ENCODE data around the gene FADD. TPM values are rescaled to one million over a fixed set of nuclear protein-coding genes. Genes with fewer than 3 reads are reported as not detected.

Gene FADD
- total RNA-seq, 1 donor from 2014 or later: 19.3 TPM

GRCh38 chr11:70158757-70159389 lies 44.2 kb upstream of the FADD start:
- no peak overlapping the region for H3K4me3 Mint-ChIP-seq (ENCODE audit: unreplicated experiment)
- no peak for TF ChIP-seq CTCF (IDR thresholded peaks at IDR 0.05)
- no peaks in the 10 kb centered on the region for H3K9me3 Mint-ChIP-seq (ENCODE audit: unreplicated experiment)
- H3K36me3 Mint-ChIP-seq (ENCODE audit: unreplicated experiment): no peaks in the 10 kb centered on the region
- no peak for DNase-seq (ENCODE audit: extremely low spot score, unreplicated experiment)
- H3K27me3 Mint-ChIP-seq (ENCODE audit: unreplicated experiment): peaks cover 13% of the 10 kb centered on the region
- H3K4me1 Mint-ChIP-seq (ENCODE audit: unreplicated experiment): peaks cover 18% of the 10 kb centered on the region
- peak overlapping the region; percentile 59 for H3K27ac Mint-ChIP-seq (ENCODE audit: unreplicated experiment)

- peak overlapping the region; percentile 59 for H3K27ac Mint-ChIP-seq (ENCODE audit: unreplicated experiment)
- TF ChIP-seq CTCF (IDR thresholded peaks at IDR 0.05): no peak
- peaks cover 18% of the 10 kb centered on the region for H3K4me1 Mint-ChIP-seq (ENCODE audit: unreplicated experiment)
- no peak overlapping the region for H3K4me3 Mint-ChIP-seq (ENCODE audit: unreplicated experiment)
- DNase-seq (ENCODE audit: extremely low spot score, unreplicated experiment): peak; percentile 94
- H3K36me3 Mint-ChIP-seq (ENCODE audit: unreplicated experiment): no peaks in the 10 kb centered on the region
- peaks cover 15% of the 10 kb centered on the region for H3K27me3 Mint-ChIP-seq (ENCODE audit: unreplicated experiment)
- no peaks in the 10 kb centered on the region for H3K9me3 Mint-ChIP-seq (ENCODE audit: unreplicated experiment)
Observed at GRCh38 chr11:70159627-70160570, 43.2 kb upstream of the FADD start.

- no peaks in the 10 kb centered on the region for H3K36me3 Mint-ChIP-seq (ENCODE audit: unreplicated experiment)
- H3K4me3 Mint-ChIP-seq (ENCODE audit: unreplicated experiment): no peak overlapping the region
- H3K9me3 Mint-ChIP-seq (ENCODE audit: unreplicated experiment): no peaks in the 10 kb centered on the region
- H3K27ac Mint-ChIP-seq (ENCODE audit: unreplicated experiment): no peak overlapping the region
- H3K27me3 Mint-ChIP-seq (ENCODE audit: unreplicated experiment): peaks cover 15% of the 10 kb centered on the region
- no peak for DNase-seq (ENCODE audit: extremely low spot score, unreplicated experiment)
- peaks cover 18% of the 10 kb centered on the region for H3K4me1 Mint-ChIP-seq (ENCODE audit: unreplicated experiment)
- no peak for TF ChIP-seq CTCF (IDR thresholded peaks at IDR 0.05)
Observed at GRCh38 chr11:70161043-70161625, 42.0 kb upstream of the FADD start.

GRCh38 chr11:70164705-70165104 lies 38.4 kb upstream of the FADD start:
- Mint-ChIP-seq H3K27ac (ENCODE audit: unreplicated experiment) (no peak overlapping the region), H3K27me3 (ENCODE audit: unreplicated experiment) (peaks cover 28% of the 10 kb centered on the region), H3K4me1 (ENCODE audit: unreplicated experiment) (peaks cover 9% of the 10 kb centered on the region), H3K9me3 (ENCODE audit: unreplicated experiment) (no peaks in the 10 kb centered on the region), H3K4me3 (ENCODE audit: unreplicated experiment) (no peak overlapping the region), H3K36me3 (ENCODE audit: unreplicated experiment) (no peaks in the 10 kb centered on the region)
- TF ChIP-seq CTCF (IDR thresholded peaks at IDR 0.05): no peak
- no peak for DNase-seq (ENCODE audit: extremely low spot score, unreplicated experiment)

- DNase-seq (ENCODE audit: extremely low spot score, unreplicated experiment): no peak
- TF ChIP-seq CTCF (IDR thresholded peaks at IDR 0.05): no peak
- H3K9me3 Mint-ChIP-seq (ENCODE audit: unreplicated experiment): no peaks in the 10 kb centered on the region
- H3K27ac Mint-ChIP-seq (ENCODE audit: unreplicated experiment): no peak overlapping the region
- peaks cover 32% of the 10 kb centered on the region for H3K27me3 Mint-ChIP-seq (ENCODE audit: unreplicated experiment)
- no peaks in the 10 kb centered on the region for H3K36me3 Mint-ChIP-seq (ENCODE audit: unreplicated experiment)
- no peaks in the 10 kb centered on the region for H3K4me1 Mint-ChIP-seq (ENCODE audit: unreplicated experiment)
- no peak overlapping the region for H3K4me3 Mint-ChIP-seq (ENCODE audit: unreplicated experiment)
Observed at GRCh38 chr11:70167120-70167519, 36.0 kb upstream of the FADD start.
